Ovary (tissue), 9 donors: Measurements from ENCODE around the gene ADSL. TPM values are rescaled to one million over a fixed set of nuclear protein-coding genes. Genes with fewer than 3 reads are reported as not detected.

ENCODE experiments used
- DNase-seq, 5 donors: peaks; one replicate each; pipeline ENCODE4 v3.0.0-alpha.2; 2019 to 2020
- H3K27ac ChIP-seq, 2 donors: fragments of 200-600 bp; one replicate each; pipeline versions ENCODE4 v1.5.1 to v1.8.0; 2019 to 2022
- H3K27me3 ChIP-seq: fragments of 200-600 bp; one replicate; pipeline ENCODE4 v1.8.0; 2022
- H3K36me3 ChIP-seq: fragments of 200-600 bp; sonication (generic); one replicate; pipeline ENCODE4 v1.5.1; 2019
- H3K4me1 ChIP-seq: one replicate; pipeline ENCODE4 v1.8.1; 2013; ENCODE audit warnings: mild to moderate bottlenecking, moderate library complexity; ENCODE audit not compliant: insufficient read depth
- H3K4me3 ChIP-seq: fragments of 200-600 bp; sonication (generic); one replicate; pipeline ENCODE4 v1.5.1; 2017
- H3K9me3 ChIP-seq, 2 donors: fragments of 200-600 bp in 1 of 2; sonication (generic) in 1 of 2; one replicate each; pipeline versions ENCODE4 v1.5.1 to v1.8.1; 2013 to 2019; ENCODE audit warnings: mild to moderate bottlenecking in 1 of 2, moderate library complexity in 1 of 2
- CTCF ChIP-seq, 3 donors: fragments of 450-650 bp in 2 of 3; fragments of 200-600 bp in 1 of 3; IDR thresholded peaks; one replicate each; pipeline versions ENCODE4 v1.5.1 to v1.8.0; 2016 to 2022; ENCODE audit warnings: antibody characterized with exemption in 3 of 3, mild to moderate bottlenecking in 1 of 3
- EP300 ChIP-seq: sonication (generic); formaldehyde crosslinking; IDR thresholded peaks from one replicate; pipeline ENCODE4 v1.6.1; 2017; ENCODE audit warnings: antibody characterized with exemption
- POLR2A ChIP-seq: fragments of 450-650 bp; IDR thresholded peaks from one replicate; pipeline ENCODE4 v1.6.1; 2017; ENCODE audit warnings: antibody characterized with exemption, mild to moderate bottlenecking, moderate library complexity
- whole genome bisulfite sequencing, 3 donors: extraction: QIAGEN DNeasy Blood & Tissue Kit in 1 of 3; methylation state at CpG; one replicate each; pipeline versions ENCODE4 v1.1.5 to v1.1.7; 2013 to 2017; 5-methylcytosine and 5-hydroxymethylcytosine counted together
- intact Hi-C, 4 donors: fragments of 100-400 bp; cut with DNase I; formaldehyde crosslinking; loops; one replicate each; pipeline versions ENCODE4 v1.11.0 to v1.15.1; 2022 to 2023
- polyA plus RNA-seq, 2 donors: library from polyadenylated mRNA; stranded (reverse); fragments of 200-250 nt in 1 of 2; fragments of 350-450 nt in 1 of 2; fragmentation: Illumina TruSeq in 1 of 2; extraction: RNeasy Lipid Tissue Mini Kit (QIAGEN cat#74804) in 1 of 2; gene quantifications; one replicate each; pipeline ENCODE4 v1.2.3, GENCODE V29; 2013 to 2014
- total RNA-seq, 7 donors: library from RNA; depleted of rRNA in 2 of 7; stranded (reverse); fragments of >200 nt in 2 of 7; fragmentation: NEBNext Ultra II Directional in 3 of 7; extraction: Animal tissue kit (Norgen Biotek cat#: 25700) in 3 of 7; gene quantifications; one replicate each; pipeline versions ENCODE4 v1.1.0 to v1.2.4, GENCODE V29; 2016 to 2023
- donor health status: DM: no; HTN: no; CAD: no; lungs with moderate emphysema.
- donor health status: DM: no; HTN: no; CAD: no.
- donor health status: Bipolar disorder and iron deficiency.
- donor health status: DM: yes; HTN: yes; CAD: no.
- donor health status: DM: no; HTN: no; CAD: no.
- donor health status: DM: yes; HTN: yes; CAD: no.

The ADSL gene
- total and polyA plus RNA-seq, 9 donors: 45.1 to 63.5 (median 49.7) TPM

GRCh38 chr22:40407021-40407761, 60.9 kb downstream of the ADSL start:
- no peak for TF ChIP-seq CTCF (IDR thresholded peaks at IDR 0.05)
- TF ChIP-seq POLR2A: no peak
- TF ChIP-seq EP300: no peak
- intact Hi-C loops: no loop called here
- 92 to 94% (median 93%) methylated on average over 37 of the region's 37 CpGs for whole genome bisulfite sequencing, 3 donors
- Histone ChIP-seq H3K36me3 (no peaks in the 10 kb centered on the region), H3K27me3 (no peaks in the 10 kb centered on the region), H3K9me3 (no peaks in the 10 kb centered on the region), H3K27ac (no peak overlapping the region), H3K4me3 (no peak overlapping the region), H3K4me1 (no peaks in the 10 kb centered on the region)
- DNase-seq: no peak

- WGBS, 3 donors: 82 to 86% (median 82%) methylated on average over 32 of the region's 32 CpGs
- Histone ChIP-seq H3K36me3 (no peaks in the 10 kb centered on the region), H3K27me3 (no peaks in the 10 kb centered on the region), H3K9me3 (no peaks in the 10 kb centered on the region), H3K4me1 (no peaks in the 10 kb centered on the region), H3K27ac (no peak overlapping the region), H3K4me3 (no peak overlapping the region)
- TF ChIP-seq POLR2A (no peak), EP300 (no peak), CTCF (IDR thresholded peaks at IDR 0.05) (no peak)
- DNase-seq: no peak
- intact Hi-C loops: no loop called here
Observed at GRCh38 chr22:40407831-40408717, 61.8 kb downstream of the ADSL start.

- H3K4me1 ChIP-seq: no peaks in the 10 kb centered on the region
- no peaks in the 10 kb centered on the region for H3K9me3 ChIP-seq
- DNase-seq: no peak
- H3K36me3 ChIP-seq: no peaks in the 10 kb centered on the region
- H3K27me3 ChIP-seq: no peaks in the 10 kb centered on the region
- no peak overlapping the region for H3K27ac ChIP-seq
- 79 to 86% (median 80%) methylated on average over 21 of the region's 21 CpGs for WGBS, 3 donors
- no peak overlapping the region for H3K4me3 ChIP-seq
- no peak for TF ChIP-seq EP300
- TF ChIP-seq CTCF (IDR thresholded peaks at IDR 0.05): no peak
- intact Hi-C loops: no loop called here
Observed at GRCh38 chr22:40408718-40409612, 62.7 kb downstream of the ADSL start.

GRCh38 chr22:40409613-40410113, 63.4 kb downstream of the ADSL start:
- intact Hi-C loops: no loop called here
- no peak overlapping the region for H3K4me3 ChIP-seq
- TF ChIP-seq POLR2A (no peak), EP300 (no peak)

More at GRCh38 chr22:40409613-40410113, 63.4 kb downstream of the ADSL start:
- Histone ChIP-seq H3K27me3 (no peaks in the 10 kb centered on the region), H3K36me3 (no peaks in the 10 kb centered on the region), H3K4me1 (no peaks in the 10 kb centered on the region), H3K9me3 (no peaks in the 10 kb centered on the region), H3K27ac (no peak overlapping the region)
- 88 to 91% (median 89%) methylated on average over 5 to 11 of the region's 11 CpGs for WGBS, 3 donors
- no peak for DNase-seq
